Pulmonary artery endothelial cell (primary cell): ENCODE data around the gene WIPI1. TPM values are rescaled to one million over a fixed set of nuclear protein-coding genes. Genes with fewer than 3 reads are reported as not detected.

ENCODE experiments used
- DNase-seq: peaks from one replicate; pipeline ENCODE4 v3.0.0-alpha.2; 2011; ENCODE audit warnings: low read depth, low spot score
- total RNA-seq: library from RNA; depleted of rRNA; stranded (reverse); fragments of >200 nt; gene quantifications from 2 replicates; pipeline ENCODE4 v1.2.3, GENCODE V29; 2014

The WIPI1 gene
- total RNA-seq, 1 donor from 2014 or later, result 51.8 TPM

- no peak for DNase-seq
Observed at GRCh38 chr17:68439656-68440290, 17.5 kb downstream of the WIPI1 start.

GRCh38 chr17:68437979-68438822 is 19.1 kb downstream of the WIPI1 start:
- no peak for DNase-seq

GRCh38 chr17:68435876-68436842 is 21.1 kb downstream of the WIPI1 start:
- DNase-seq, result no peak

- DNase-seq, result no peak
Observed at GRCh38 chr17:68435361-68435760, 21.9 kb downstream of the WIPI1 start.

- no peak for DNase-seq
Observed at GRCh38 chr17:68433911-68434508, 23.3 kb downstream of the WIPI1 start.

- no peak for DNase-seq
Observed at GRCh38 chr17:68433211-68433610, 24.1 kb downstream of the WIPI1 start.

- no peak for DNase-seq
Observed at GRCh38 chr17:68432086-68432864, 25.0 kb downstream of the WIPI1 start.

- DNase-seq, result no peak
Observed at GRCh38 chr17:68431661-68432071, 25.6 kb downstream of the WIPI1 start.

GRCh38 chr17:68431045-68431608 is 26.2 kb downstream of the WIPI1 start:
- DNase-seq, result no peak

GRCh38 chr17:68429881-68430280 is 27.4 kb downstream of the WIPI1 start:
- DNase-seq, result no peak

- no peak for DNase-seq
Observed at GRCh38 chr17:68428498-68429172, 28.7 kb downstream of the WIPI1 start.

- DNase-seq, result no peak
Observed at GRCh38 chr17:68427575-68427974, 29.7 kb downstream of the WIPI1 start.

GRCh38 chr17:68425979-68426378 is 31.3 kb downstream of the WIPI1 start:
- DNase-seq, result no peak

GRCh38 chr17:68424861-68425260 is 32.4 kb downstream of the WIPI1 start:
- no peak for DNase-seq

- DNase-seq, result no peak
Observed at GRCh38 chr17:68424203-68424602, 33.1 kb downstream of the WIPI1 start.

- no peak for DNase-seq
Observed at GRCh38 chr17:68423251-68423650, 34.0 kb downstream of the WIPI1 start.

- DNase-seq, result no peak
Observed at GRCh38 chr17:68422821-68423220, 34.5 kb downstream of the WIPI1 start.

- no peak for DNase-seq
Observed at GRCh38 chr17:68421486-68421885, 35.8 kb downstream of the WIPI1 start.

- DNase-seq, result no peak
Observed at GRCh38 chr17:68420065-68420464, 37.2 kb downstream of the WIPI1 start.

GRCh38 chr17:68418876-68419275 is 38.4 kb downstream of the WIPI1 start:
- DNase-seq, result no peak
